Fibroblast of villous mesenchyme (primary cell): ENCODE measurements around the gene DDX31. TPM values are rescaled to one million over a fixed set of nuclear protein-coding genes. Genes with fewer than 3 reads are reported as not detected.

Experiments used
- DNase-seq: peaks from one replicate; pipeline ENCODE4 v3.0.0-alpha.2; 2010; ENCODE audit warnings: low read depth
- H3K4me3 ChIP-seq: 2 replicates; pipeline ENCODE4 v1.5.1; 2011; ENCODE audit warnings: low read depth, mild to moderate bottlenecking, low read length
- total RNA-seq: library from RNA; depleted of rRNA; stranded (reverse); fragments of >200 nt; gene quantifications from 2 replicates; pipeline ENCODE4 v1.2.3, GENCODE V29; 2012
- TF ChIP-seq, protein P1 (sequence below): IDR thresholded peaks from 2 replicates; pipeline ENCODE4 v1.5.1; 2012; ENCODE audit warnings: low read depth, mild to moderate bottlenecking, low read length; ENCODE audit not compliant: insufficient read depth

DDX31 gene
- total RNA-seq, 1 donor, result 19.4 TPM

DNA sequence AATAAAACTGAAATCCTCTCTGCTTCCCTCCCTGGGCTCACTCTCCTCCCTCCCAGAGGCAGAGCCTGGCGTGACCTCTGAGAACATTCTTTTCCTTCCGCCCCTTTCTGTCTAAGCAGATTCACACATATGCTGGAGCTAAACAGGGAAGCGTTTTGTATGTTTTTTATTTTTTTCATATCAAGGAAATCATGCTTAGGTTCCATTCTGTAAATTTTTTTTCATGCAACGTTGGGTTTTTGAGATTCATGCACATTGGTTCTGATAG is 107.5 kb downstream of the DDX31 start:
- DNase-seq, result no peak
- TF ChIP-seq, protein P1, sequence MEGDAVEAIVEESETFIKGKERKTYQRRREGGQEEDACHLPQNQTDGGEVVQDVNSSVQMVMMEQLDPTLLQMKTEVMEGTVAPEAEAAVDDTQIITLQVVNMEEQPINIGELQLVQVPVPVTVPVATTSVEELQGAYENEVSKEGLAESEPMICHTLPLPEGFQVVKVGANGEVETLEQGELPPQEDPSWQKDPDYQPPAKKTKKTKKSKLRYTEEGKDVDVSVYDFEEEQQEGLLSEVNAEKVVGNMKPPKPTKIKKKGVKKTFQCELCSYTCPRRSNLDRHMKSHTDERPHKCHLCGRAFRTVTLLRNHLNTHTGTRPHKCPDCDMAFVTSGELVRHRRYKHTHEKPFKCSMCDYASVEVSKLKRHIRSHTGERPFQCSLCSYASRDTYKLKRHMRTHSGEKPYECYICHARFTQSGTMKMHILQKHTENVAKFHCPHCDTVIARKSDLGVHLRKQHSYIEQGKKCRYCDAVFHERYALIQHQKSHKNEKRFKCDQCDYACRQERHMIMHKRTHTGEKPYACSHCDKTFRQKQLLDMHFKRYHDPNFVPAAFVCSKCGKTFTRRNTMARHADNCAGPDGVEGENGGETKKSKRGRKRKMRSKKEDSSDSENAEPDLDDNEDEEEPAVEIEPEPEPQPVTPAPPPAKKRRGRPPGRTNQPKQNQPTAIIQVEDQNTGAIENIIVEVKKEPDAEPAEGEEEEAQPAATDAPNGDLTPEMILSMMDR, result no peak
- H3K4me3 ChIP-seq, result no peak overlapping the region

DNA sequence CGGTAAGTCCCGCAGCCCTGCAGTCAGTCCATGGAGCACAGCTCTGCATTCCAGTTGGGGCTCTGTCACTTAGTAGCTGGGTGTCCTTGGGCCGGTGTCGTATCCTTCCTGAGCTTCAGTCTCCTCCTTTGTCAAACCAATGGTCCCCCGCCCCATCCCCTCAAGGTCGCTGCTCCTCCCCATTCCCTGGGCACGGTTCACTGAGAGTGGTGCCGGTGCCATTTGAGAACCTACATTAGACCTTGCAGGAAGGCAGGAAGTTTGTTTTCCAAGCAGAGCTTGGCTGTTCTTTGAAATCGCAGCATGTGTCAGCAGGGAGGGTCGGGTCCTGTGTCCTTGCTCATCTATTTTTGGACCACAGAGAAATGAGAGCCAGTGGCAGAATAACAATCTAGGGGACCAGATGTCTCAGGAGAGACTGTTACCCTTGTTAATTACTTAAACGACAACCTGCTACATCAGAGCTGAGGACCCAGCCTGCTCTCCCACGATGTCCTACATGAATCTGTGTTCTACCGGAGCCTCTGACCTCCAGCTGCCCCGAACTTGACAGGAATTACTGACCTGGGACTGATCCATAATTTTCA is 109.1 kb downstream of the DDX31 start:
- TF ChIP-seq, protein P1, result no peak
- DNase-seq, result no peak
- no peak overlapping the region for H3K4me3 ChIP-seq

DNA sequence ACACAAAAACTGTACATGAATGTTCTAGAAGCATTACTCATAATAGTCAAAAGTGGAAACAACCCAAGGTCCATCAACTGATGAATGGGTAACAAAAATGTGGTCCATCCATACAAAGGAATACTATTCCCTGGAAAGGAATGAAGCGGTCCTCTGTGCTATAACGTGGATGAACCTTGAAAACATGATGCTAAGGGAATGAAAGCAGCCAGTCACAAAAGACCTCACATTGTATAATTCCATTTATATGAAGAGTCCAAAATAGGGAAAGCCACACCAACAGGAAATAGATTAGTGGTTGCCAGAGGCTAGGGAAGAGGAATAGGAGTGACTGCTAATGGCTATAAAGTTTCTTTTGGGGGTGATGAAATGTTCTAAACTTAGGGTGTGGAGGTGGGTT is 110.1 kb downstream of the DDX31 start:
- TF ChIP-seq, protein P1, result no peak
- H3K4me3 ChIP-seq, result no peak overlapping the region

DNA sequence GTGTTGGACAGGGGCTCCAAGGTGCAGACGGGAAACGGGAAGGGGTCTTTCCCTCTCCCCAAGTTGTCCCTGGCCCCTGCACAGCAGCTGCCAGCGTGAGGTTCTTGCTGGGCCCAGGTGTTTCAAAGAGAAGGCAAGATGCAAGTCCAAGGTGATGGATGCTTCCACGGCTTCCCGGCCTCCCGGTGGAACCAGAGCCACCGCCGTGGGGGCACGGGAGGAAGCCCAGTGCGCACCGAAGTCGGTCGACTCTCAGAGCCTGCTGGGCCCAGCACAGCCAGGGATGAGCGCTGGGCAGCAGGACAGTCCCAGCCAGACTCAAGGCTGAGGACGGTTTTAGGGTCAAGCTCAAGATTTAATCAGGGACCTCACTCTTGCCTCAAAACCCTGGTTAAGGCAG is 112.6 kb downstream of the DDX31 start:
- no peak overlapping the region for H3K4me3 ChIP-seq
- no peak for DNase-seq
- TF ChIP-seq, protein P1, result no peak

More for the DNA sequence above, 110.1 kb downstream of the DDX31 start:
- DNase-seq, result no peak

DNA sequence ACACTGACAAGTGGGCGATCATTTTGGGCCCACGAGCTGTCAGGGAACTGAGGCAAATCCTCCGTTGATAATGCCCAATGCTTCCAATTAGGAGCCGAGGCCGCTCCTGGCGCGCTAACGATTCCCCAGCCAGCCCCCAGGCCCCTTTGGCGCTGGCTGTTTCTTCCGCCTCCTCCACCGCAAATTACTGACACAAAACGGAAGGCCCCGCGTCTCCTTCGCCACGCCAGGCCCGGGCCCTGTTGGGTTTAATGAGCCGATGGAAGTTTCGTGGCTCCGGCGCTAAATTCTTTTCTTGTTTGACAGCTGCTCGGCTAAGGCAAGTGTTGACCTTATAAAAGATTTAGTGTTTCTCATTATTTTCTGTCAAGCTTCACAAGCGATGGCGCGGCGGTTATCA is 113.1 kb downstream of the DDX31 start:
- TF ChIP-seq, protein P1, result no peak

DNA sequence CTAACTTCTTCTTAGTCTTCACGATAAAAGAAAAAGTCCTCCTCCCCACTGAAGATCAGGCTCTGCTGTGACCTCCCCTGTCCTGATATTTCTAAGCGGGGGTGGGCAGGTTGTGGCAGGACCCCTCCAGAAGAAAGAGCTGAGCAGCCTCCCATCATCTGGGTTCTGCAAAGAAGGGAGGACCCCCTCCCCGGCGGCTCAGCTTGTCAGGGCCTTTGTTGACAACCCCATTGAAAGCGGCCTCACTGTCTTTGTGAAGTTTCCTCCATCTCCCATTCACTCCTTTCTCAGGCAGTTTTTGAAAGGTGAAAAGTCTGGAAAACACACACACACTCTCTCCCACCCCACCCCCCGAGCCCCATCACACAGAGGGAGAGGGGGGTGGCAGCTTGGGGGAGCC is 113.5 kb downstream of the DDX31 start:
- H3K4me3 ChIP-seq, result no peak overlapping the region
- no peak for DNase-seq
- TF ChIP-seq, protein P1, result no peak

More for the DNA sequence above, 113.1 kb downstream of the DDX31 start:
- H3K4me3 ChIP-seq, result no peak overlapping the region
- DNase-seq, result no peak

DNA sequence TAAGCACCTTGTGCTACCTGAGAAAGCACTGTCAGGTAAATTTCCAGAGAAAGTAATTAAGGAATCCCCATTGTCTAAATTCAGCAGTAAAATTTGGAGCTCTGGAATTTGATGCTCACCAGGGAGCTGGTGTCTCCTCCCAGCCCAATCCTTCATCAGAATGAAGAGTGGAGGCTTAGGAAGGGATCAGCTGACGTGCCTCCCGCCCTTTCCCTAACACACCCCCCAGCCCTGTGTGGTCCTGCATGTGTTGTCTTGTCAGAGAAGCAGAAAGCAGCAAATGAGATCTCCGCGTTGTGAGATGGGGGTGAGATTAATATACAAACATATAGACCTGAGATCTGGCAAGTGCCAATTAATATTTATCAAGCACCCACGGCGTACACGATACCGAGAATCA is 114.3 kb downstream of the DDX31 start:
- TF ChIP-seq, protein P1, result no peak
- DNase-seq, result no peak
- H3K4me3 ChIP-seq, result no peak overlapping the region
